K562 (cell line): ENCODE measurements around the gene TRABD2B. TPM values are rescaled to one million over a fixed set of nuclear protein-coding genes. Genes with fewer than 3 reads are reported as not detected.

Source experiments
- ATAC-seq: fragments of 200-7000 bp; cut with Tn5 transposase; 3 replicates; pipeline ENCODE4 v1.9.1; 2020; ENCODE audit warnings: moderate library complexity
- BruUV-seq: library from RNA; stranded (reverse); fragments of 400-500 nt; replicated peaks from 2 replicates; lab custom pipeline; 2021; lab: Mats Ljungman, UMichigan
- CTCF ChIA-PET: fragments of 300-600 bp; formaldehyde crosslinking; extraction: SDS; loops from one replicate; lab custom pipeline; 2021; ENCODE audit warnings: low intra/inter-chr PET ratio; lab: Yijun Ruan, JAX
- POLR2A ChIA-PET: fragments of 300-600, 350-650 bp; sonication (Branson Sonifier 250); formaldehyde crosslinking; extraction: SDS; loops from one replicate; lab custom pipeline; 2021; ENCODE audit warnings: antibody characterized with exemption, inconsistent platforms; lab: Yijun Ruan, JAX
- DNase-seq, 4 experiments: peaks; one replicate each; pipeline versions ENCODE4 v3.0.0 to v3.0.0-alpha.2; 2011 to 2018; ENCODE audit warnings: low spot score in 3 of 4, mixed read lengths in 3 of 4; ENCODE audit errors: extremely low read depth in 1 of 4
- FAIRE-seq: peaks from 2 replicates; lab custom pipeline; 2011; peaks lifted over from hg19 to GRCh38; lab: Jason Lieb, UNC
- H2AFZ ChIP-seq: 2 replicates; pipeline ENCODE4 v1.6.0; 2011; ENCODE audit warnings: low read depth, low read length, control low read depth, inconsistent platforms
- H3K27ac ChIP-seq: fragments of 200-600 bp; 3 replicates; pipeline ENCODE4 v1.8.0; 2011; ENCODE audit warnings: low read depth, mild to moderate bottlenecking, control low read depth, inconsistent platforms, low read length, moderate library complexity, mixed read lengths; ENCODE audit errors: extremely low read depth
- H3K27me3 ChIP-seq, 2 experiments: fragments of 300-600 bp in 1 of 2; 2 replicates in 1 of 2; 3 replicates in 1 of 2; pipeline versions ENCODE4 v1.6.0 to v1.8.0; 2011; ENCODE audit warnings: inconsistent platforms in 2 of 2, low read length in 2 of 2, mild to moderate bottlenecking in 1 of 2, mixed read lengths in 1 of 2, moderate library complexity in 1 of 2; ENCODE audit not compliant: control insufficient read depth in 2 of 2, insufficient read depth in 2 of 2
- H3K36me3 ChIP-seq: fragments of 300-600 bp; 3 replicates; pipeline ENCODE4 v1.8.0; 2011; ENCODE audit warnings: mild to moderate bottlenecking, low read length, inconsistent platforms; ENCODE audit not compliant: control insufficient read depth, insufficient read depth
- H3K4me1 ChIP-seq, 2 experiments: fragments of 200-600 bp in 1 of 2; replicated peaks in 1 of 2; 2 replicates in 1 of 2; 3 replicates in 1 of 2; pipeline versions ENCODE4 v1.5.1 to v1.8.0; 2011; ENCODE audit warnings: inconsistent platforms in 2 of 2, low read length in 2 of 2, mild to moderate bottlenecking in 1 of 2, mixed read lengths in 1 of 2, moderate library complexity in 1 of 2; ENCODE audit not compliant: control insufficient read depth in 2 of 2, insufficient read depth in 2 of 2
- H3K4me2 ChIP-seq: 2 replicates; pipeline ENCODE4 v1.6.1; 2011; ENCODE audit warnings: low read length, control low read depth, inconsistent platforms, mixed read lengths; ENCODE audit not compliant: insufficient read depth
- H3K4me3 ChIP-seq: fragments of 200-600 bp; sonication (generic), shearing (Covaris generic); 2 replicates; pipeline ENCODE4 v1.5.1; 2016; ENCODE audit warnings: control low read depth, inconsistent platforms
- H3K79me2 ChIP-seq: fragments of 200-600 bp; 3 replicates; pipeline ENCODE4 v1.8.0; 2011; ENCODE audit warnings: low read length, inconsistent platforms; ENCODE audit not compliant: control insufficient read depth, insufficient read depth
- H3K9ac ChIP-seq, 2 experiments: 2 replicates each; pipeline versions ENCODE4 v1.6.0 to v1.6.1; 2011; ENCODE audit warnings: low read depth in 2 of 2, low read length in 2 of 2, control low read depth in 1 of 2, inconsistent platforms in 1 of 2, mild to moderate bottlenecking in 1 of 2, mixed read lengths in 1 of 2; ENCODE audit not compliant: insufficient read depth in 1 of 2
- H3K9me1 ChIP-seq: one replicate; pipeline ENCODE4 v1.6.0; 2011; ENCODE audit warnings: inconsistent platforms, mild to moderate bottlenecking, low read length, moderate library complexity; ENCODE audit not compliant: control insufficient read depth, insufficient read depth
- H3K9me3 ChIP-seq: replicated peaks from 2 replicates; pipeline ENCODE4 v1.5.1; 2011; ENCODE audit warnings: low read depth, low read length, inconsistent platforms; ENCODE audit not compliant: control insufficient read depth, insufficient read depth
- H4K20me1 ChIP-seq: replicated peaks from 2 replicates; pipeline ENCODE4 v1.6.1; 2011; ENCODE audit warnings: low read length, inconsistent platforms, mixed read lengths; ENCODE audit not compliant: control insufficient read depth, insufficient read depth
- GTF2F1 ChIP-seq: IDR thresholded peaks from 2 replicates; pipeline ENCODE4 v1.6.1; 2011; ENCODE audit warnings: low read depth, low read length, improper control_type of control experiment
- MEF2D ChIP-seq: conservative IDR thresholded peaks from 2 replicates; pipeline ENCODE4 v1.6.1; 2016; ENCODE audit warnings: low read depth, missing genetic modification characterization, missing compliant biosample characterization
- NELFE ChIP-seq: IDR thresholded peaks from 2 replicates; pipeline ENCODE4 v1.6.1; 2011; ENCODE audit warnings: mild to moderate bottlenecking; ENCODE audit not compliant: insufficient read depth, insufficient read length
- SIX5 ChIP-seq, 2 experiments: IDR thresholded peaks; 2 replicates each; pipeline ENCODE4 v1.6.1; 2011; ENCODE audit warnings: low read length in 2 of 2, borderline replicate concordance in 1 of 2, low read depth in 1 of 2, mild to moderate bottlenecking in 1 of 2, moderate library complexity in 1 of 2; ENCODE audit not compliant: insufficient read depth in 1 of 2
- ZNF354B ChIP-seq: fragments of 250-450 bp; sonication (Bioruptor Pico); IDR thresholded peaks from 2 replicates; pipeline ENCODE4 v1.4.0; 2020
- WGBS: fragments of 100-300 bp; shearing (Covaris generic); methylation state at CpG from one replicate; pipeline ENCODE4 v1.1.6; 2016; ENCODE audit warnings: low coverage, mixed read lengths; ENCODE audit not compliant: insufficient coverage; ENCODE audit errors: missing lambda C conversion rate; 5-methylcytosine and 5-hydroxymethylcytosine counted together
- in situ Hi-C: fragments of 300-500 bp; cut with MboI; formaldehyde crosslinking; loops from 4 replicates; pipeline ENCODE4 v1.15.0; 2018; ENCODE audit warnings: inconsistent platforms, mixed read lengths
- intact Hi-C: fragments of 100-400 bp; cut with micrococcal nuclease; formaldehyde crosslinking; loops from 2 replicates; pipeline ENCODE4 v1.14.2; 2022
- polyA plus RNA-seq, 8 experiments: library from polyadenylated mRNA; depleted of rRNA in 4 of 8; stranded (reverse) in 5 of 8; unstranded in 3 of 8; fragments of >200 nt; fragmentation: Nextera tagmentation in 2 of 8; fragmentation: Illumina TruSeq in 1 of 8; extraction: Ambion mirVana in 2 of 8; extraction: Trizol in 1 of 8; gene quantifications; 2 replicates each; pipeline versions ENCODE4 v1.2.1 to v1.2.3, GENCODE V29; 2011 to 2014; ENCODE audit warnings: inconsistent platforms in 1 of 8, missing spikeins in 1 of 8
- total RNA-seq, 7 experiments: library from RNA; depleted of rRNA in 6 of 7; stranded (reverse); fragments of >200 nt in 6 of 7; fragmentation: Illumina TruSeq in 2 of 7; extraction: Trizol in 2 of 7; gene quantifications; 2 replicates each; pipeline versions ENCODE4 v1.2.1 to v1.2.3, GENCODE V29; 2011 to 2021; ENCODE audit warnings: low replicate concordance in 1 of 7
- TF ChIP-seq, protein P1 (sequence below): fragments of 150-350 bp; conservative IDR thresholded peaks from 2 replicates; pipeline ENCODE4 v1.6.1; 2014; ENCODE audit warnings: low read length
- TF ChIP-seq, protein P2 (sequence below): sonication (generic); formaldehyde crosslinking; IDR thresholded peaks from 2 replicates; pipeline ENCODE4 v1.8.0; 2023; ENCODE audit warnings: mild to moderate bottlenecking, missing genetic modification reagents
- TF ChIP-seq, protein P3 (sequence below): sonication (generic); formaldehyde crosslinking; IDR thresholded peaks from 2 replicates; pipeline ENCODE4 v1.9.0; 2022; ENCODE audit warnings: mild to moderate bottlenecking, missing genetic modification reagents

Gene TRABD2B
- total and polyA plus RNA-seq, 9 of the 15 experiments (the other 6 are each of a cell fraction or from before 2014, with no cell fraction given): not detected

DNA sequence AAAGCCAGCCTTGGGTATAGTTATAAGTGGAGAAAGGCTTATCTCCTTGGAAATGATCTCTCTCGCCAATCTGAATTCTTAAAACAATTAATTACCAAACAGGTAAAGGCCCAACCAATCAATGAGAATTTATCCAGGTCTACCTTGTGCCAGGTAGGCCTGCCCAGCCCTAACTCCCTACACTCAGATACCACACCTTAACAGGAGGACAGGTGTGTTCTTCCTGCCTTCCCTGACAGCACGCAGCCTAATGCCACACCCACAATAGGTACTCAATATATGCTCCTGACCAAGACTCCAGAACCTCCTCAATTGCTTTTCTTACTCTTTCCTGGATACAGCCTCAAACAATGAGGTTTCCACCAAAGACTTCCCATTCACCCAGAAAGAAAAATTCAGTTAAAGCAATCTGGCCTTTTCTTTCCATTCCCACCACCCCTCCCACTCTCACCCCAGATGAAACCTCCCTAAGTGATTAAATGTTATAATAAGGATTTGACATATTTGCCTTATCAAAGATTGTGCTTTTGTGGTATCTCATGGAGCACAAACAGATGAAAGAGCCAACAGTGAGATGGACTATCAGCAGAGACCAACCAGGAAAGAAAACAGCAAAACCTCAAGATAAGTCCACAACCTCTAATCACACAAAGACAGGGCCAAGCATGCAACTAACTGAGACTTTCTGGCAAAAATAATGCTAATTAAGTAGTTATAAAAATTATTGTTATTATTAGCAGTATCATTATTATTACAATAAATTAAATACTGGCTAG lies 25.6 kb downstream of the TRABD2B start:
- H3K27ac ChIP-seq: no peak overlapping the region
- H3K9me1 ChIP-seq: no peaks in the 10 kb centered on the region
- intact Hi-C loops: no loop called here
- H3K79me2 ChIP-seq: no peaks in the 10 kb centered on the region
- no peak overlapping the region for H3K4me3 ChIP-seq
- no peaks in the 10 kb centered on the region for H3K4me1 ChIP-seq
- in situ Hi-C loops: no loop called here
- ChIA-PET POLR2A (no interaction called here), CTCF (no interaction called here)
- BruUV-seq: no TSS peak
- no peaks in the 10 kb centered on the region; the same call in 1 of the 2 replicates for H4K20me1 ChIP-seq
- no peak overlapping the region for H3K9ac ChIP-seq
- no peak for ATAC-seq
- 0% methylated on average over 2 of the region's 2 CpGs for WGBS
- no peak overlapping the region for H3K4me2 ChIP-seq
- TF ChIP-seq MEF2D (tag) (no peak), ZNF354B (CRISPR knock-in tag) (no peak), SIX5 (IDR thresholded peaks at IDR 0.05; ENCODE audit: borderline replicate concordance in 1 of 2, insufficient read depth in 1 of 2, low read depth in 1 of 2, low read length in 2 of 2) (no peak)
- H3K27me3 ChIP-seq: no peaks in the 10 kb centered on the region
- no peak overlapping the region for H2AFZ ChIP-seq
- no peaks in the 10 kb centered on the region for H3K36me3 ChIP-seq
- no peak for FAIRE-seq
- DNase-seq: no peak
- no peaks in the 10 kb centered on the region for H3K9me3 ChIP-seq

DNA sequence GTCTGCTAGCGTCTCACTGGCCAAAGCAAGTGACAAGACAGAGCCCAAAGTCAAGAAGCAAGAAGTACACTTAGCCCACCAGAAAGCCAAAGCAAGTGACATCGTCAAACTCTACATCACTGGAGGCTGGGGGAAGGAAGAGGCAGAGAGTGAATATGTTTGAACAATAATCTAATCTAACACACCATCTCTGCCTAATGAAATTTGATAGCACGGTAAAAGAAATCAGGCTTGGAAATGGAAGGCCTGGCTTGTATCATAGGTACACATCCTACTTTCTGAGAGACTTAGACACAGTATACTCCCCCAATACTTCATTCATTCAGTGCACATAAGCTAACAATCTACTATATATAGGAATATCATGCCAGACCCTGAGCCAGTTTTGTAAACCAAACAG lies 26.3 kb downstream of the TRABD2B start:
- no TSS peak for BruUV-seq
- no peak for DNase-seq
- 0% methylated on average over 3 of the region's 3 CpGs for WGBS
- intact Hi-C loops: no loop called here
- no peak overlapping the region for H3K9ac ChIP-seq
- no peaks in the 10 kb centered on the region for H3K4me1 ChIP-seq
- CTCF ChIA-PET: no interaction called here
- POLR2A ChIA-PET: no interaction called here
- no peaks in the 10 kb centered on the region for H3K36me3 ChIP-seq
- H3K4me3 ChIP-seq: no peak overlapping the region
- no peak for ATAC-seq
- in situ Hi-C loops: no loop called here
- H3K9me1 ChIP-seq: no peaks in the 10 kb centered on the region
- H4K20me1 ChIP-seq: no peaks in the 10 kb centered on the region; the same call in 1 of the 2 replicates
- no peak for FAIRE-seq
- H3K79me2 ChIP-seq: no peaks in the 10 kb centered on the region
- H3K27me3 ChIP-seq: no peaks in the 10 kb centered on the region
- H3K9me3 ChIP-seq: no peaks in the 10 kb centered on the region
- H2AFZ ChIP-seq: no peak overlapping the region
- no peak overlapping the region for H3K27ac ChIP-seq
- no peak overlapping the region for H3K4me2 ChIP-seq
- TF ChIP-seq GTF2F1: no peak
- TF ChIP-seq, protein P1, sequence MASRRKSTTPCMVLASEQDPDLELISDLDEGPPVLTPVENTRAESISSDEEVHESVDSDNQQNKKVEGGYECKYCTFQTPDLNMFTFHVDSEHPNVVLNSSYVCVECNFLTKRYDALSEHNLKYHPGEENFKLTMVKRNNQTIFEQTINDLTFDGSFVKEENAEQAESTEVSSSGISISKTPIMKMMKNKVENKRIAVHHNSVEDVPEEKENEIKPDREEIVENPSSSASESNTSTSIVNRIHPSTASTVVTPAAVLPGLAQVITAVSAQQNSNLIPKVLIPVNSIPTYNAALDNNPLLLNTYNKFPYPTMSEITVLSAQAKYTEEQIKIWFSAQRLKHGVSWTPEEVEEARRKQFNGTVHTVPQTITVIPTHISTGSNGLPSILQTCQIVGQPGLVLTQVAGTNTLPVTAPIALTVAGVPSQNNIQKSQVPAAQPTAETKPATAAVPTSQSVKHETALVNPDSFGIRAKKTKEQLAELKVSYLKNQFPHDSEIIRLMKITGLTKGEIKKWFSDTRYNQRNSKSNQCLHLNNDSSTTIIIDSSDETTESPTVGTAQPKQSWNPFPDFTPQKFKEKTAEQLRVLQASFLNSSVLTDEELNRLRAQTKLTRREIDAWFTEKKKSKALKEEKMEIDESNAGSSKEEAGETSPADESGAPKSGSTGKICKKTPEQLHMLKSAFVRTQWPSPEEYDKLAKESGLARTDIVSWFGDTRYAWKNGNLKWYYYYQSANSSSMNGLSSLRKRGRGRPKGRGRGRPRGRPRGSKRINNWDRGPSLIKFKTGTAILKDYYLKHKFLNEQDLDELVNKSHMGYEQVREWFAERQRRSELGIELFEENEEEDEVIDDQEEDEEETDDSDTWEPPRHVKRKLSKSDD: no peak
- TF ChIP-seq, protein P2, sequence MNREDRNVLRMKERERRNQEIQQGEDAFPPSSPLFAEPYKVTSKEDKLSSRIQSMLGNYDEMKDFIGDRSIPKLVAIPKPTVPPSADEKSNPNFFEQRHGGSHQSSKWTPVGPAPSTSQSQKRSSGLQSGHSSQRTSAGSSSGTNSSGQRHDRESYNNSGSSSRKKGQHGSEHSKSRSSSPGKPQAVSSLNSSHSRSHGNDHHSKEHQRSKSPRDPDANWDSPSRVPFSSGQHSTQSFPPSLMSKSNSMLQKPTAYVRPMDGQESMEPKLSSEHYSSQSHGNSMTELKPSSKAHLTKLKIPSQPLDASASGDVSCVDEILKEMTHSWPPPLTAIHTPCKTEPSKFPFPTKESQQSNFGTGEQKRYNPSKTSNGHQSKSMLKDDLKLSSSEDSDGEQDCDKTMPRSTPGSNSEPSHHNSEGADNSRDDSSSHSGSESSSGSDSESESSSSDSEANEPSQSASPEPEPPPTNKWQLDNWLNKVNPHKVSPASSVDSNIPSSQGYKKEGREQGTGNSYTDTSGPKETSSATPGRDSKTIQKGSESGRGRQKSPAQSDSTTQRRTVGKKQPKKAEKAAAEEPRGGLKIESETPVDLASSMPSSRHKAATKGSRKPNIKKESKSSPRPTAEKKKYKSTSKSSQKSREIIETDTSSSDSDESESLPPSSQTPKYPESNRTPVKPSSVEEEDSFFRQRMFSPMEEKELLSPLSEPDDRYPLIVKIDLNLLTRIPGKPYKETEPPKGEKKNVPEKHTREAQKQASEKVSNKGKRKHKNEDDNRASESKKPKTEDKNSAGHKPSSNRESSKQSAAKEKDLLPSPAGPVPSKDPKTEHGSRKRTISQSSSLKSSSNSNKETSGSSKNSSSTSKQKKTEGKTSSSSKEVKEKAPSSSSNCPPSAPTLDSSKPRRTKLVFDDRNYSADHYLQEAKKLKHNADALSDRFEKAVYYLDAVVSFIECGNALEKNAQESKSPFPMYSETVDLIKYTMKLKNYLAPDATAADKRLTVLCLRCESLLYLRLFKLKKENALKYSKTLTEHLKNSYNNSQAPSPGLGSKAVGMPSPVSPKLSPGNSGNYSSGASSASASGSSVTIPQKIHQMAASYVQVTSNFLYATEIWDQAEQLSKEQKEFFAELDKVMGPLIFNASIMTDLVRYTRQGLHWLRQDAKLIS (CRISPR knock-in tag): no peak
- no peak for TF ChIP-seq NELFE
- TF ChIP-seq, protein P3, sequence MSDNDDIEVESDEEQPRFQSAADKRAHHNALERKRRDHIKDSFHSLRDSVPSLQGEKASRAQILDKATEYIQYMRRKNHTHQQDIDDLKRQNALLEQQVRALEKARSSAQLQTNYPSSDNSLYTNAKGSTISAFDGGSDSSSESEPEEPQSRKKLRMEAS: no peak
